CMK (cell line): Measurements from ENCODE around the gene UFD1.

Experiments used
- DNase-seq: peaks from one replicate; pipeline ENCODE4 v3.0.0-alpha.2; 2010; ENCODE audit warnings: low read depth

The UFD1 gene

GRCh38 chr22:19470010-19470409 is 9.0 kb downstream of the UFD1 start:
- no peak for DNase-seq

GRCh38 chr22:19469421-19469820 is 9.6 kb downstream of the UFD1 start:
- no peak for DNase-seq

GRCh38 chr22:19467912-19468311 is 11.1 kb downstream of the UFD1 start:
- no peak for DNase-seq

- DNase-seq = no peak
Measured at GRCh38 chr22:19466848-19467752, 11.9 kb downstream of the UFD1 start.

- DNase-seq = no peak
Measured at GRCh38 chr22:19466126-19466716, 12.8 kb downstream of the UFD1 start.

- DNase-seq = no peak
Measured at GRCh38 chr22:19464975-19465374, 14.0 kb downstream of the UFD1 start.

GRCh38 chr22:19464546-19464945 is 14.4 kb downstream of the UFD1 start:
- no peak for DNase-seq

GRCh38 chr22:19463491-19464469 is 15.2 kb downstream of the UFD1 start:
- no peak for DNase-seq

- no peak for DNase-seq
Measured at GRCh38 chr22:19463008-19463407, 16.0 kb downstream of the UFD1 start.

- no peak for DNase-seq
Measured at GRCh38 chr22:19461506-19461905, 17.5 kb downstream of the UFD1 start.

- no peak for DNase-seq
Measured at GRCh38 chr22:19460036-19460435, 19.0 kb downstream of the UFD1 start.

GRCh38 chr22:19457828-19458428 is 21.1 kb downstream of the UFD1 start:
- no peak for DNase-seq

GRCh38 chr22:19456541-19456940 is 22.5 kb downstream of the UFD1 start:
- DNase-seq = no peak

GRCh38 chr22:19455585-19456370 is 23.2 kb downstream of the UFD1 start:
- DNase-seq = no peak

- no peak for DNase-seq
Measured at GRCh38 chr22:19455033-19455432, 24.0 kb downstream of the UFD1 start.

GRCh38 chr22:19454156-19454555 is 24.8 kb downstream of the UFD1 start:
- no peak for DNase-seq

GRCh38 chr22:19453718-19454117 is 25.3 kb downstream of the UFD1 start:
- DNase-seq = no peak

- DNase-seq = no peak
Measured at GRCh38 chr22:19451570-19451969, 27.4 kb downstream of the UFD1 start.

- DNase-seq = no peak
Measured at GRCh38 chr22:19450363-19451175, 28.4 kb downstream of the UFD1 start.

- no peak for DNase-seq
Measured at GRCh38 chr22:19449422-19449767, 29.6 kb downstream of the UFD1 start.
